Suppressor macrophage treated with lipopolysaccharide for 4 hours (primary cell): Measurements from ENCODE around the gene ADRA2C.

Source experiments
- DNase-seq: peaks from one replicate; pipeline ENCODE4 v3.0.0-alpha.2; 2020

ADRA2C gene

DNA sequence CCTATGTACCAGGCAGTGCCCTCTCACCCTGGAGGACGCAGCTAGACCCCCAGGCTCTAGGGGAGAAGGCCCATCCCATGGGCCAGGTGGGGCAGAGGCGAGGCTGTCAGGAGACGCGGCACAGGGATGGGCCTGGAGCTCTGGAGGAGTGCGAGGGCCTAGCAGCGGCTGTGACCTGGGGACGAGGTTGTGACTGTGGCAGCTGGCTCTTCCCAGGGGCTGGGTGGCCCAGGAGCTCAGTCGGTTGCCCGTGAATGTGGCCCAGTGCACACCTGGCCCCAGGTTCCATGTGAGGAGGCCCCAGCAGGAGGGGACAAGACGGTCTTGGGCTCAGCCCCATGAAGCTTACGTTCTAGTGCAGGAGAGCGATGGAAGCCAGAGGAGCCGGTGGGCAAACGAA is 31.0 kb upstream of the ADRA2C start:
- no peak for DNase-seq

DNA sequence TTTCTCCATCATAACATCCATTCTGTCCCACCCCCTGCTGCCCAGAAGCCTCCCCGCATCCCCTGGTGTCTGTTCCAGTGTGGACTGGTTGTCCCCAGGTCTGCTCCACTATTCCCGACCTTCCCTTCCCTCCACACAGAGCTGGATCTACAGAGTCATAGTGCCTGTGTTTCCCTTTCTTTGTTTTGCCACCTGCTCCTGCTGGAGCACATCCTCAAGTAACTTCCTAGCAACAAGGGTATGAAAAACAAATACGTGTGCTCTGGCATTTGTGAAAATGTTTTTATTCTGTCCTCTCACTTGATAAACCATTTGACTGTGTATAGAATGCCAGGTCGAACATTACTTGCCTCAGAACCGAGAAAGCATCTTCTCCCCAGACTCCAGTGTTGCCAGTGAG is 29.9 kb upstream of the ADRA2C start:
- DNase-seq: no peak

DNA sequence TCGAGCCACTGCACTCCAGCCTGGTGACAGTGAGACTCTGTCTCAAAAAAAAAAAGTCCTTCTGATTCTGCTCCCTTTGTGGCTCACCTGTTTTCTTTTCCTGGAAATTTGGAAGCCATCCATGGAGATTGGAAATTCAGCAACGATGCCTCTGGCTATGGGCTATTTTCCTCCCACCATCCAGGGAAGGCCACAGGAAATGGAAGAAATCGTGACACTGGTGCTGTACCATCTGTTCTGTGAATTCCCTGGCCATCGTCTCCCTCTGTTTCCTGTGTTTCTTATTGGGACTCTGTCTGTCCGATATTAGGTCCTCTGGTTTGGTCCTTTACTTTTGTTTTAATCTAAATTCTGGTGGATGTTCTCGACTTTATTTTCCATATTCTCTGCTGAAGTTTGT is 29.4 kb upstream of the ADRA2C start:
- no peak for DNase-seq

DNA sequence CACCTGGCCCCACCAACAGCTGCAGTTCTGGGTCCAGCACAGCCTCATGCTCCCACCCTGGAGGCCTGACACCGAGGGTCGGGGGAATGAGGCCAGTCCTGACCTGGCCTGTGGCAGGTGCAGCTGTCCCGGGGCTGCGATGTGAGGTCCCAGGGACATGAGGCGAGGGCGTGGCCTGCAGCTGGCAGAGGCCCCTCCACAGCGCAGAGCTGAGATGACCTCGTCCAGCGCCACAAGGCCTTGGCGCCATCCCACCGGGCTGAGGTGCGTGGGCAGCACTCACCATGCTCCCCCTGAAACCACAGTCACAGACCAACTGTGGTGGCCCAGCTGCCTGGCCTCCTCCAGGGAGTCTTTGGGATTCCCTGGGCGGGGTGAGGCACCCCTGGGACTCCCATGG is 26.6 kb upstream of the ADRA2C start:
- DNase-seq: no peak

DNA sequence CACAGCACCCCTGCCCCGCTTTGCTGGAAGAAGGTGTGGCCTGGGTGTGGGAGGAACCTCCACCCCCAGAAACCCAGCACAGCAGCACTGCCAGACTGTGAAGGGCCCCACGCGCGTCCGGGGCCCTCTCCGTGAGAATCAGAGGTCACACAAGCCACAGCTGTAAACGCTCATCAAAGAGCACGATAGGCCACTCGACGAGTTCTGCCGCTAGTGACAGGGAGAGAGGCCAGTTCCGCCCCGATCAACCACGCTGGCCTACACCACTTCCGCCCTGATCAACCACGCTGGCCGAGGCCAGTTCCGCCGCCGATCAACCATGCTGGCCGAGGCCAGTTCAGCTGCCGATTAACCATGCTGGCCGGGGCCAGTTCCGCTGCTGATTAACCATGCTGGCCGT is 25.9 kb upstream of the ADRA2C start:
- DNase-seq: no peak

DNA sequence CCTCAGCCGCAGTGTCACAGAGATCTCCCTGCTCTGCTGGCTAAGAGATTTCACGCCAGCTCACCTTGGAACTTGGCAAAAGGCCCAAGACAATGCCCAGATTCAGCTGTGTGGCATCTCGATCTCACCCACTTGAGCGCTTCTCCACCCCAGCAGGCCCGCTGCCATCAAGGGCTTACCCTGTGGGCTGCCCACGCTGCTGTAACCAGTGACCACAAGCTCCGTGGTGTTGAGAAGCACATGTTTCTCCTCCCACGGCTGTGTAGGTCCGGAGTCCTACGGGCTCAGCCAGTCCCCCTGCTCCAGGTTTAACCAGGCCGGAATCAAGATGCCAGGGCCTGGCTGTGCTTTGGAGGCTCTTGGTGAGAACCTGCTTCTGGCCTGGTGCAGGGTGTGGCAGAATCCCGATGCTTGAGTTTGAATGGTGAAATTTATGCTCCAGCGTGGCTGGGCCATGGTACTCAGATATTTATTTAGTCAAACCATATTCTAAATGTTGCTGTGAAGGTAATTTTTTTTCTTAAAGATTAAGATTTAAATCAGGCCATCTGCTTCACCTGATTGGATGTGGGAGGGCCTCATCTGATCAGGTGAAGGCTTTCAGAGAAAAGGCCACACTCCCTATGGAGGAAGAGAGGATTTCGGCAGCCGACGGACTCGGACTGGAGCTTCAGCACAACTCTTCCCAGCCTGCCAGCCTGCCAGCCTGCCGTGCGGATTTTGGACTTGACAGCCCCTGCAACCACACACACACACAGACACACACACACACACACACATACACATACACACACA is 24.8 kb upstream of the ADRA2C start:
- no peak for DNase-seq

DNA sequence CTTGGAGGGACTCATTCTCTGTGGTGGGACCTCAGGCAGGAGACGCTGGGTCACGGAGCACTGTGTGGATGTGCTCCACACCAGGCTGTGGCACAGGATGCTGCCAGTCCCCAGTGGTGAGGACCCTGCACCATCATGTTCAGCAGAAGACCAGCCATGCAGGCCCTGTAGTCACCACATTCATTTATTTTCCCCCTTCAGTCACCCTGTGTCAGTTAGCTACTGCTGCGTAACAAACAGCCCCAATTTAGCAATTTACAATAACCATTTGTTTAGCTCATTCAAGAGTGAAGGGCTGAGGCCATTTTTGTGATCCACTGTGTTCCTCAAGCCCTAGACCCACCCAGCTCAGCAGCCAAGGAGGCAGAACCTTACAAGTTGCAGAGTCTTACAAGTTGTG is 23.6 kb upstream of the ADRA2C start:
- DNase-seq: no peak

DNA sequence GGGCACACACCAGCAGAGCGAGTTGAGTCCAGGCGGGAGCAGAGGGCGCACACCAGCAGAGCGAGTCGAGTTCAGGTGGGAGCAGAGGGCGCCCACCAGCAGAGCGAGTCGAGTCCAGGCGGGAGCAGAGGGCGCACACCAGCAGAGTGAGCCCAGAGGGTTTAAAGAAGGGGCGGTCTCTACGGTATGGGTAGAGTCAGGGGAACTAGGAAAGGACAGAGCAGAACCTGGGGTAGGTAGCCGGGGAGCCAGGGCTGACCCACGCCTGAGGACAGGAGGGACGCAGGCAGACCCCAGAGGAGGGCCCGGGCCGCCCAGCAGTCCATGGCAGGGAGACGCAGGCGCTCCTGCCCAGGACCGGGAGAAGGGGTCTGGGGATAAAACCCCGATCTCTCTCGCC is 22.0 kb upstream of the ADRA2C start:
- no peak for DNase-seq

DNA sequence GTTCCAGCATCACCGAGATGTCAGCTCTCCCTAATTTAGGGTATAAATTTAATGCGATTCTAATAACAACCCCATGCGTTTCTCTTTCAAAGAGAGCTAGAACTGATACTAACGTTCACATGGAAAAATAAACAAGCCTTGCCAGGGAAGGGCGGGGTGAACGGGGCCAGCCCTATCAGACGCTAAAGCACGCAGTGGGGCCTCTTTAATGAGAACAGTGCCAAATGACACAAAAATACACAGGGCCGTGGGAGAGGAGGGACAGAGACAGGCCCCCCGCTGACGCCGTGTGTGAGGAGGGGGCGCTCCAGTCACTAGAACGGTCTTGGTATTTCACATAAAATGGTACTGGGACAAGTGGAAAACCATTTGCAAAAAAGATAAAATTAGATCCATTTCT is 21.3 kb upstream of the ADRA2C start:
- DNase-seq: no peak

DNA sequence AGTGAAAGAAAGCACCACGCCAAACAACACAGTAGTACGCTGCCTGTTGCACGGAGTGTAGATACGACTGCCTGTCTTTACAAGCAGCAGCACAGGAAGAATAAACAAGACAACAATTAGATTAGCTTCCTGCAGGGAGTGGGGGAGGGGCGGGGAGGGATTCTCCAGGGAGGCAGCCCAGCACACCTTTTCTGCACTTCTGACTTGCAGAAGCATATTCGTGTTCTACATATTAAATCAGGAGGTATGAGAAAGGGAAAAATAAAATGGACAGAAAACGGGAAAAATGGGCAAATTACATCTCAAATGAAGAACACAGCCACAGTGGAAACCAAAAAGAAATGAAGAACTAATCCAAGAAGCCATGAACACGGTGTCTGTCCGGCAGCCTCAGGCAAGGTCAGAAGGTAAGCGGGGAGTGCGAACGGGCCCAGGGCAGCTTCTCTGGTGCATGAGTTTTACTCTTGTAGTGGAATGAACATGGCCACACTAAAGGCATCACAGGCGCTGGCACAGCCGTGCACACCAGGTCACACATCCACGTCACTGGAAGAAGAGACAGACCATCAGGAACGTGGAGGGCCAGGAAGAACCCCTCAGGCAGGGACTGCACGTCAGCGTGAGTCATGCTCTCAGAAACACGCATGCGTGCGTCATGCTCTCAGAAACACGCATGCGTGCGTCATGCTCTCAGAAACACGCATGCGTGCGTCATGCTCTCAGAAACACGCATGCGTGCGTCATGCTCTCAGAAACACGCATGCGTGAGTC is 20.1 kb upstream of the ADRA2C start:
- DNase-seq: no peak

DNA sequence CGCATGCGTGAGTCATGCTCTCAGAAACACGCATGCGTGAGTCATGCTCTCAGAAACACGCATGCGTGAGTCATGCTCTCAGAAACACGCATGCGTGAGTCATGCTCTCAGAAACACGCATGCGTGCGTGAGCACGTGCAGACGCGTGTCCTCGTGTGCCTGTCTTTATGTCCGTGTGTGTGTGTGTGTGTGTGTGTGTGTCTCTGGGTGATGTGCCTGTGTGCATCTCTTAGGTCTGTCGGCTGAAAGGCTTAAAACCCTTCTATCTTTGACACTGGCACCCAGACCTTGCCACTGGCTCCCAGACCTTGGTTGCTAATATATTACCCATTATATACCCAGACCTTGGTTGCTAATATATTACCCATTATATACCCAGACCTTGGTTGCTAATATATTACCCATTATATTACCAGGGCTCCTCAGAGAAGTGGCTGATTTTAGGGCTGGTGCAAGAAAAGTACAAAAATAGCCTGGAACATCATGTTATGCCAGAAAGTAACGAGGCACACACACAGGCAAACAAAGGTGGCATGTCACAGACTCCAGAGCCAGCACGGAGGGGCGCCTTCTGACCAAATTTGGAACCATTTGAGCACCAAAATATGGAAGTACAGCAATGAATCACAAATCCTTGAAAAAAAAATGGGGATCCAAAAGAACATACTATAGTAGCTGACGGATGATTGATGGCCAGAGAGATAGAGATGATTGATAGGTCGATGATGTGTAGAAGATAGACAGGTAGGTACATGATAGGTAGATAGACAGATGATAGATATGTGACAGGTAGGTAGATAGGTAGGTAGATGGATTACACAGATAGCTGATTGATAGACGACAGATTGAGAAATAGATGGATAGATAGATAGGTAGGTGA is 19.2 kb upstream of the ADRA2C start:
- no peak for DNase-seq

DNA sequence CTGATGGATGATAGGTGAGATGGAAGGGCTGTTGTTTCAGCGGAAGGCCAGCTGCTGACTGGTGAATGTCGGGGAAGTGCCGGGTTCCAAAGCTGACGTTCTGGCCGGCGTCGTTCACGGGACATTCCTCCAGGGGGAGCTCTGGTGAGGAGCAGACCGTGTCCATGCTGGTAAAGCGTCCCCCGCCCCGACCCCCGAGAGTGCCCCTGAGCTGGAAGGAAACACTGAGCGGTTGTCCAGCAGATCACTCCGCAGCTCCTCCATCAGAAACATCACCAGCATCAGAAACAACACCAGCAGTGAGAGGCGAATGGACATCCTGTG is 18.6 kb upstream of the ADRA2C start:
- DNase-seq: no peak

DNA sequence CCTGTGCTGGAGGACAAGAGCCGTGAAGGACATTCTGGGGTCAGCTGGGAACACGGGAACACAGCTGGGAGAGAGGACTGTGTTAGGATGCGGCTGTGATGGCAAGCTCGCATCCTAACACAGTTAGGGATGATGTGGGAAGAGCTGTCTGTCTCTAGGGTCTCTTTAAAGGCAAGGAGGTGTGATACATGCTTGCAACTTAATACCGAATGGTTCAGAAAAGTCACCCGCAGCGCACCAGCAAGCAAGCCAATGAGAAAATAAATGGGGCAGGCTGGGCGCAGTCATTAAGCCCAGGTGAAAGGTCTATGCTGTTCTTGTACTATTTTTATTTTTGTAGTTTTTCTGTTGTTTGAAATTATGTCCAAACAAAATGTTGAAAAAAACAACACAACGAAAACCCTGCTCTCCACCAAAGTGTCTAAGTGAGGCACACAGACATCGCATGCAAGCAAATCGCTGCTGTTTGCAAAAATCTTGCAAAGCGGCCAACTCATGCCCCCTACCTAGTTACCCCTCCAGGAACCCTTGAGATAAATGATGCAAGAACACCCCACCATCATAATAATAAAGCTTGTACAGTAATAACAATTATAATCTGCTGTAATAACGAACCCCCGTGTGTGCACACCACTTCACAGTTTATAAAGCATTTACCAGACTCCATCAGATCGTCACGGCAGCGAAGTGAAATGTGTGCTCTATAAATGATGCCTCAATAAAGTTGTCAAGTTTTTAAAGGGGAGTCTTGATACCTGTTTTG is 17.9 kb upstream of the ADRA2C start:
- DNase-seq: no peak

DNA sequence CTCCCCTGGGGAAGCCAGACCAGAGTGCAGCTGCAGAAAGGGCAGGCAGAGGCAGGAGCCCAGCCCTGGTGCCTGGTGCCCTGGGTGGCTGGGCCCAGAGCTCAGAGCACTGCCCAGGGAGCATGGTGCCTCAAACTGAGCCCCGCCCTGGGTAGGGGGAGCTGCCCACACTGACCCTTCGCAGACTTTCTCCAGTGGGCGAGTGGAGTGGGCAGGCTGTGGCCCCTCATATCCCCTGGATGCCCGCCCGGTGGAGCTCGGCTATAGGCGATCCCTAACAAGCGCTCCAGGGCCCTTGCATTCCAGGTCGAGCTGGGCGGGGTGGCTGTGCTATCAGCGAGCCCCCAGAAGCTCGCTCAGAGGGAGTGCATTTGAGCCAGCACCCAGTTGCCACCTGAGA is 17.1 kb upstream of the ADRA2C start:
- no peak for DNase-seq

DNA sequence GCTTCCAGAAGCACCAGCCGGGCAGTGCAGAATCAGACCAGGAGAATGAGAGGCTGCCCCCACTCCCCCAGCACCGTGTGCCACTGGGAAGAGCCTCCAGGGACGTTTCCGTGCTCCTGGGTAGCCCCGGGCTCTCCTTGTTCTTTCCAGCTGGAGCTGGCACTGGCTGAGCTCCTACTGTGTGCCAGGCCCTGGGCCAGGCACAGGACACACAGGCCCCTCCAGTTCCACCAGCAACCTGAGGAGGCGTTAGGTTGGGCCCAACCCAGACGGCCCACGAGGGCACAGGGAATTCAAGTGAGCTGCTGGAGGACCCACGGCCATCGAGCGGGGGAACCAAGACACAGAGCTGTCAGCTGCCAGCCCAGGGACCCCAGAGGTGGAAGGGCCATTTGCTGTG is 15.9 kb upstream of the ADRA2C start:
- no peak for DNase-seq

DNA sequence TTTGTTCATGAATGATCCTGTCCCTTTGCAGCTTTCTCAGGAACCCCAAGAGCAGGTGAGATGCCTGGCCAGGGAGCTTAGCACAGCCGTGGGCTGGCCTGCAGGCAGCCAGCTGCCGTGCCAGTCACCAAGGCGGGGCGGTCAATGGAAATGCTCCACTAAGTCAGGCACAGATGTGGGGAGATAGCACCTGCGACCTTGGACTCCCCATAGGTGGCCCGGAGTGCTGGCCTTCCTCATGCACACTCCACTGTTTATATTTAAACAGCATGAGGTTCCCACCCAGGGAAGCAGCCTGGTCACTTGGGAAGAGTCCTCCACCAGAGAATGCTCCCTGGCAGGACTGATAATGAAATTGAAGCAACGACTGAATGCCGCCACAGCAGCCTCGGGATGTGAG is 14.2 kb upstream of the ADRA2C start:
- DNase-seq: no peak

DNA sequence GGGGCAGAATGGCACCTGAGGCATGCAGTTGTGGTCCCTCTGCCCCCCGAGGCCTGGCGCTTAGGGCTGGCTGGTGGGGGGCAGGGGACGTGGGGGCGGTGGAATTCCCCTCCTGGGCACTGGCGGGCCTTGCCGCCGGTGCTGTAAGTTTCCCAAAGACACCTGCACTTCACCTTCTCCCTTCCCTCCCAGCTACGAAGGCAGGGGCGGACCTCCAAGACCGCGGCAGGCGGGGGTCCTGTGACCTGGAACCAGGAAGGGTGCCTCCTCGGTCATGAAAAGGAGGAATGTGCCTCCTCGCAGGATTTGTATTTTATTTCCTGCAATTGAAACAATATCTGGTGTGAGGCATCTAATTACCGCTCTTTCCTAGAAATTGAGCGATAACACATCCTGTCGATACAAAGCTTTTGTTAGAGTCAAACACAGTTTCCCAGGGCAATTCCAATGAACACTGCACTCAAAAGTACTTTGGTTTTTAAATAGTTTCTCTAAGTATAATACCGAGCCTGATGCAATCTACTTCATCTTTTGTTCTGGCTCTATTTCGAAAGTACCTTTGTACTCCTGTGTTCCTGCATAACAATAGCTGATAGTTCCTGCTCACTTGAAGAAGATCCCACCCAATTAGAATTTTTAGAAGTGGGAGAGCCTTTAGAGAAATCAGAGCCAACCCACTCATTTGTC is 12.3 kb upstream of the ADRA2C start:
- DNase-seq: no peak

DNA sequence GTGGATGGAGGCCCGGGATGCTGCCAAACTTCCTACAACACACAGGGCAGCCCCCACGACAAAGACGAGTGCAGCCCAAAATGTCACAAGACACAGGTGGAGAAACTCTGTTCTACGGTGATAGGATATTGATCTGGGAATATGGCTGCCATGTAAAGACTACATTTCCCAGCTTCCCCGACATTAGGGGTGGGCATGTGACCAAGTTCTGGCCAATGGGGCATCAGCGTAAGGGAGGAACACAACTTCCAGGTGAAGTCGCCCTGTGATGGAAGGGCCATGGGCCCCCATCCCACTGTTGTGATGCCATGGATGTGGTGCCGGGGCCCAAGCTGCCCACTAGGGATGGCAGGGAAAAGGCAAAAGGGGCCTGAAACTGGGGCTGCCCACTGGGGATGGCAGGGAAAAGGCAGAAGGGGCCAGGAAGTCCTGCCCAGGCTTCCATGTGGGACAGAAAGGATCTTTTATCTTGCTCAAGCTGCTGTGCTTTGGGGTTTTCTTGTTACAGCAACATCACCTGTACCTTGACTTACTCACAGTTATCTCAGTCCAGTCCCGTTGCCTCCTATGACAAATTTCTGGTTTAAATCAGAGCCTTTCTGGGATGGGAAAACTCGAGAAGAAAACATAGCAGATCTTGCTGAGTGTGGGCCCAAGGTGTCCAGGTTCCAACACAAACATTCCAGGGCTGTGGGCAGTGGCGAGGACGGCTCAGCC is 9.7 kb upstream of the ADRA2C start:
- DNase-seq: no peak

DNA sequence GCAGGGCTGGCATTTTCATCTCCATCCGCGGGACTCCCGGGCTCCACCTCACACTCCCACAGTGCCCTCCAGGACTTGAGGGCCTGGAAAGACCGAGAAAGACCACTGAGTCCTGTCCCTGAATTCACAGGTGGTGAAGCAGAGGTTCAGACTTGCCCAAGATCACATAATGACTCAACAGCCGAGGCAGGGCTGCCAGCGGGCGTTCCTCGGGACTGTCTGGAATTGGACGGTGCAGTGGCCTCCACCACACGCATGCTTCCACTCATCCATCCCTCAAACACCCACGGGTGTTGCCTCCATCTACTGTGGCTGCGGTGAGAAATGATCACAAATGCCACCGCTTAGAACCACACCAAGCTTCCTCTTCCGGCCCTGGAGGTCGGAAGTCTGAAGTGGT is 6.9 kb upstream of the ADRA2C start:
- no peak for DNase-seq

DNA sequence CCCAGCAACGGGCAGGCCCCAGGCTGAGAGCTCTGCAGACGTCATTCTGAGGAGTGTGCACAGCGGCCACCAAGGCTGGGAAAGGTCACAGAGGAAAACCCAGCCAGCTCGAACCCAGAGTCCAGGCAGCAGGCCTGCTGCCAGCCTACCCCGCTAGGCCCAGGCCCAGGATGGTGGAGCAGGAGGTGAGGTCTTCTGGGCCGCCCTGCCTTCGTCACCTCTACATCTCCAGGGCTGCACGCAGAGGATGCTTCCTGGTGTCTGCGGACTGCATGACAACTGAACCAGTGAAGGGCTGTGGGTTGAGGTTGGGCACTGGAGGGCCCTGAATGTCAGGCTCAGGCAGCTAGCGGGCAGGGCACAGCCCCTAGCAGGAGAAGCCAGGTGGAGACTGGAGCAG is 5.8 kb upstream of the ADRA2C start:
- DNase-seq: no peak

DNA sequence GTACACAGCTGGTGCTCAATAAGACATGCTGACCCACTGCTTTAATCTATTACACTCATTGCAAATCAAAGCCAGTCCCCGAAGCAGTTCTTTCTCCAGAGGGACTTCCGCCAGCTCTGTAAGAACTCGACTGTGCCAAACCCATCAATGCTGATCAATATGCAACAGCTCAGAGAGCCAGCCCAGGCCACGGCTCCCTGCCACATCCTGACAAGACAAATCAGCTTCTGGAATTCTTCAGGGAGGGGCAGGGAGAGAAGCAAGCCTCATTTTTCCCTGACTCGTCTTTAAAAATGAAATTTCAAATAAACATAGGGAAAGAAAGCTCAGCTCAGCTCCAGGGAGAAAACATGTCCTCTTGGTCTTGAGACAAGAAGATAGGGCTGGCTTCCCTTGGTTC is 5.3 kb upstream of the ADRA2C start:
- no peak for DNase-seq

DNA sequence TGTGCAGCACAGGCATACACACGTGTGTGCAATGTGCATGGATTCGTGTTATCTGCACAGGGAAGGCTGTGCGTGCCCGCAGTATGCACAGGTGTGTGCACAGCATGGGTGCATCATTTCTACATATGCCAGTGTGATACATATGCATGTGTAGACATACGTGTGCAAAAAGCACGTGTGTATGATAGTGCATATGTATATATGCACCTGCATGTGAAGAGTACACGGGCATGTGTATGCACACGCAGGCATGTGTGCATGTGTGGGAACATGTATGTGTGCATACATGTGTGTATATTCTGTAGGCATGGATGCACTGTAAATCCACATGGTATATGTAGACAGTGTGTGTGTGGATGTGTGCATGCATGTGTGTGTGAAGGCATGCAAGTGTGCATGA is 3.9 kb upstream of the ADRA2C start:
- DNase-seq: no peak
